ENCODE measurements around the gene TGM5.
"Not testable (repeated sequence)": the region's sequence is repeated elsewhere in the genome, so short reads cannot be mapped to it uniquely, and the experiment has no call there.

The TGM5 gene

GRCh38 chr15:43275740-43276562, 9.2 kb upstream of the TGM5 start:
- DNase-seq (ENCODE audit: low spot score) = no peak

GRCh38 chr15:43274136-43274535, 7.4 kb upstream of the TGM5 start:
- DNase-seq (ENCODE audit: low spot score) = no peak

DNA sequence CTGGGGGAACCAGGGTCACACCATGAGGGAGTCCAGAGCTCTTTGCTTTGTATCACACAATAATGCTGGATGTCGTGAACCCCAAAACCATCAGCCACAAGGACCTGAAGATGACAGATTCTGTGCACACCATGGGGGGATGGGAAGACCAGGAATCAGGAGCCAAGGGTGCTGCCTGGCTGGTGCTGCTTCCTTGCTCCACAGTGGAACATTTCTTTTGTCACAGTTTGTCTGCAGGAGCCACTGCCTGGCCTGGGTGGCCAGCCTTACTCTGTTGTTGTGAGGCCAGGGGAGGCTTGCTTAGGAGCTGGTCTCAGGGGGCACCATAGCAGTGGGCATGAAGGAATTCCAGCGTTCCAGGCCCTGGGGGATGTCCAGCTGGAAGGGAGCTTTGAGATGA, 6.5 kb upstream of the TGM5 start:
- no peak for DNase-seq (ENCODE audit: low spot score)

- DNase-seq (ENCODE audit: low spot score) = not testable (repeated sequence)
These were observed 5.2 kb upstream of the TGM5 start for GRCh38 chr15:43271908-43272307.

- no peak for DNase-seq (ENCODE audit: low spot score)
These were observed 4.1 kb upstream of the TGM5 start for GRCh38 chr15:43270676-43271306.

- DNase-seq (ENCODE audit: low spot score) = no peak
These were observed 3.5 kb upstream of the TGM5 start for GRCh38 chr15:43270113-43270665.

GRCh38 chr15:43268111-43269105, 1.7 kb upstream of the TGM5 start:
- no peak for DNase-seq (ENCODE audit: low spot score)

DNA sequence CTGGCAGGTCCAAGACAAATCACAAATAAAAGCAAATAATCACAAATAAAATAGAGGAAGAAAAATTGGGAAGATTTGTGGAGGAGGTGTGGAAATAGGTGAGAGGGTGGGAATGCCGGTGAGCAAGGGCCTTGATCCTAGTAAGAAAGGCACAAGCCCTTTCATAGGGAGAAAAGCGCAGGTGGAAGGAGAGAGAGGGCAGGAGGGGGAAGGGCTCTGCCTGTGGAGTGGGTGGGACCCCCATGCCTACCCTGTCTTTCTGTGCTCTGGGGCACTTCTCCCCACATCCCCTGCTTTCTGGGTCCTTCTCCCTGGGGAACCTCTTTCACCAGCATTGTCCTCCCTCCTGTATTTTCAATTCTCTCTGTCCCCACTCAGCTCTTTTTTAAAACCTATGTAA, 711 bp upstream of the TGM5 start:
- DNase-seq (ENCODE audit: low spot score) = no peak

DNA sequence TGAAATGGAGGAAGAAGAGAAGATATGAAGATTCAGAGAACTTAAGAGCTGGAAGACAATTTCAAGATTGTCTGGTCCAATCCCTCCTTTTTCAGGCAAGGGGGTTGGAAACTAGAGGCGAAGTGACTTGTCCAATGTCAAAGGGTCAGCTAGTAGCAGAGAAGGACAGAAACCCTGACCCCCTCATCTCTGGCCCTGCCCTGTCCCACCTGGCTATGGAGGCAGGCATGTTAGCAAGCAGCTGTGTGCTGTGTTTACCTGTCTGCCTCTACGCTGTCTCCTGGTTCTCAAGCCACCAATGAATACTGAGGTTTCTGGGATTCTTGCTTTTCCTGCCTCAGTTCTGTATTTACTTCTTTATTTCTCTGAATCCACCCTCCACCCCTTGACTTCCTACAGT, 342 bp downstream of the TGM5 start:
- no peak for DNase-seq (ENCODE audit: low spot score)

DNA sequence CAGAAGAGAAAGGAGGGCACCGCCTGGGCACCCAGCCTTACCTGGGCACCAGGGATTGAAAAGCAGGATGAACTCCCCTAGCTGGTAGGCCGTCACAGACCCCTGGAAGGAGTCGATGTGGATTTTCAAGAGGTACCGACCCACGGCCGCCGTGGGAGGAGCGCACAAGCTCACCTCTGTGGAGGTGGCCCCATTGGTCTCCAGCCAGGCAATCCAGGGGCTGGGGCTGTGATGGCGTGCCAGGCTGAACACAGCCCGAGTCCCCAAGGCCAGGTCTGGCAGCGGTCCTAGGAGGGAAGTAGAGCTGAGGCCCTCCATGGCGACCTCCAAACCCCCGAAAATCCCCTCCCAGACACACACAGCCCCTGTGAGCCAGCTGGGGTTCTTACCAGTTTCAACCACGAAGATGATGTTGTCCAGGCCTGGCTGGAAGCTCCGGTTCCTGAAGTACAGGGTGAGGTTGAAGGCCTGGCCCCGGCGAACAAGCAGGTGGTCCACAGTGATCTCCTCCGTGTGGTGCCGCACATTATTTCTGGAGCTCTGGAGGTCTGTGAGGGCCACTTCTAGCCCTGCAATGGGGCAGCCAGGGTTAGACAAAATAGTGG, 6.6 kb downstream of the TGM5 start:
- no peak for DNase-seq (ENCODE audit: low spot score)

GRCh38 chr15:43258781-43259180, 7.9 kb downstream of the TGM5 start:
- no peak for DNase-seq (ENCODE audit: low spot score)

GRCh38 chr15:43256341-43256740, 10.4 kb downstream of the TGM5 start:
- DNase-seq (ENCODE audit: low spot score) = no peak

GRCh38 chr15:43255376-43255775, 11.4 kb downstream of the TGM5 start:
- DNase-seq (ENCODE audit: low spot score) = no peak

DNA sequence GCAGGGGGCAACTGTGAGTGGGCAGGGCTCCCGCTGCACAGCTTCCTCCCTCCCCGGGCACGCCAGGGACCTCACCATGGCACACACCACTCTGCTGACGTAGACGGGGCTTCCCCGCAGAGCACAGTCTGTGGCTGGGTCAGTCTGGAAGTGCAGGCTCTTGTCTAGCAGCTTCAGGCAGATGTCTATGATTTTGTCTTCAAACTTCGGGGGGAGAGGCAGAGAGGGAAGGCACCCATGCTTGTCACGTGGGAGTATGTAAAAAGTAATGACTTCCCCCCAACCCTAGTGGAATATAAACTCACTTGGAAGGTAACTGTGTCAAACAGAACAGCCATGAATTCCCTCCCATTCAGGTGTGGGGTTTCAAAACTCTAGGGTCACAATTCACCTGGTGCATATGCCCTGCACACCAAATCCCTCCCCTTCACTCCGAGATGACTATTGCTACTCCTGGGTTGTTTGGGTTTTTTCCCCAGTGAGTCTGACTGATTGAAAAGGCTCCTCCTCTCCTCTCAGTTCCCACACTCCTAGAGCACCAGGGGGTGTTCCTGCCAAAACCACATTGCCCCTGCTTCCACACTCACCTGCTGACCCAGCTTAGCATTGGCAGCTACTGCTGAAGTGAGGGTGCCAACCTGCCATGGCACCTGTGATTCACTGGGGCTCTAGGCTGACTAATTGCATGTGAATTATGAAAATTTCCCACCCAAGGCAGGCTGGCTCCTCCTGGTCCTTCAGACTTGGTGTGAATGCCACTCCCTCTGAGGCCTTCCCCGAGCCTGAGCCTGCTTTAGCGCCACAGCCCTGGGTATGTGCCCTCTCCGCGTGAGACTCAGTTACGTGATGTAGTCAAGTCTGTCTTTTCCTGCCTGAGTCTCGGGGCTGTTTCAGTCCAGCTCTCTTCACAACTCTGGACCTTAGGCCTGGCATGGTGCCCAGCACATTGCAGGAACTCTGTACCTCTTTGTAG, 13.0 kb downstream of the TGM5 start:
- no peak for DNase-seq (ENCODE audit: low spot score)

DNA sequence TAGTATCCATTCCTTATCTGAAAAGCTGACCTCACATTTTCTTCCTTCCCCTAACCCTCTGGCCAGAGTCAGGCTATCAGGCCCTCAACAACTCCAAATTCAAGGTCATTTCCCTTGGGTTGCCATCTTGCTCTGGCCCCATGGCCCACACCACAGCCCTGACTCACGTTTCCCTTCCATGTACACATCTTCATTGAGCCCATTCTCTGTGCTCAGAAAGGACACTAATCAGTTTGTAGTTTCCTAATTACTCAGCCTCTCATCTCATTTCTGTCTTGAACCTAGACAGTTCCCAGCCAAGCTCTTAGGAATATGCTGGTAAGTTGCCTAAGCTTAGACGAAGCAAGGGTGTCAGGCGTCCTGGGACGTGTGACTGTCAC, 14.9 kb downstream of the TGM5 start:
- DNase-seq (ENCODE audit: low spot score) = no peak

- DNase-seq (ENCODE audit: low spot score) = no peak
These were observed 15.4 kb downstream of the TGM5 start for GRCh38 chr15:43251185-43251870.

GRCh38 chr15:43250785-43251184, 15.9 kb downstream of the TGM5 start:
- DNase-seq (ENCODE audit: low spot score) = no peak

DNA sequence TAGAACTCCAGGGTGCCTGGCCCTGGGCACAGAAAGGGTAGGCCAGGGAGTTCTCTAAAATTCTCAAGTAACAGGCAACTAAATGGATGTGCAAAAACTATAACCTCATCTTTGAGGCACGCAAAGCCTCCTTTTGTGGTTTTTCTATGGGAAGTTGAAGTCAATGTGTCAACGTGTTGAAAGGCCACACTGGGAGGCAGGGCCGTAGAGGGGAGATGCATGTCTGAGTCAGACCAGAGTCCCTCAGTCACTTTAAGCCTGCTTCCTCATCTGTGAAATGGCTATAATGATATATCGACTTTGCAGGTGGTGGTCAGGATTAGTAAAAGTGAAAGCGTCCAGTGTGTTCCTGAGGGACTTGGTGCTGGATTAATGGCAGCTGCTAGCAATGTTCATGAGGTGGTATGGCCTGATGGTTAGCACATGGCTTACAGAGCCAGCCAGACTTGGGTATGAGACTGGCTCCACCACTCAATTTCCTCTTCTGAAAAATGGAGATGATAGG, 17.0 kb downstream of the TGM5 start:
- no peak for DNase-seq (ENCODE audit: low spot score)

DNA sequence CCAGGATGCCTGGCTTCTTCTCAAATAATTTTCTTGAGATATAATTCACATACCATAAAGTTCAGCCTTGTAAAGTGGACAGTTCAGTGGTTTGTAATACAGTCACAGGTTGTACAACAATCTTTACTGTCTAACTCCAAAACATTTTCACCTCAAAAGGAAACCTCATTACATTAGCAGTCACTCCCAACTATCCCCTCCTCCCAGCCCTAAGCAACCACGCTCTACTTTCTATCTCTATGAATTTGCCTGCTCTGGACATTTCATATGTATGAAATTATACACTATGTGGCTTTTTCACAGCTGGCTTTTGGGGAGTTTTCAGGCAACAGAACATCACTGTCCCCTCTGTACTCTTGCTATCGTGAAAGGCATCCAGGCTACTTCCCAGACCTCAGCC, 17.5 kb downstream of the TGM5 start:
- no peak for DNase-seq (ENCODE audit: low spot score)

- no peak for DNase-seq (ENCODE audit: low spot score)
These were observed 20.4 kb downstream of the TGM5 start for GRCh38 chr15:43246261-43246774.

Data from left forelimb (tissue), 1 donor.